Effector CD8-positive, alpha-beta T cell (primary cell): Measurements from ENCODE around the gene DTNBP1.

Source experiments
- DNase-seq: peaks from one replicate; lab custom pipeline; 2025; lab: John Stamatoyannopoulos, UW

Gene DTNBP1

GRCh38 chr6:15626160-15626559 lies 36.7 kb downstream of the DTNBP1 start:
- no peak for DNase-seq

DNA sequence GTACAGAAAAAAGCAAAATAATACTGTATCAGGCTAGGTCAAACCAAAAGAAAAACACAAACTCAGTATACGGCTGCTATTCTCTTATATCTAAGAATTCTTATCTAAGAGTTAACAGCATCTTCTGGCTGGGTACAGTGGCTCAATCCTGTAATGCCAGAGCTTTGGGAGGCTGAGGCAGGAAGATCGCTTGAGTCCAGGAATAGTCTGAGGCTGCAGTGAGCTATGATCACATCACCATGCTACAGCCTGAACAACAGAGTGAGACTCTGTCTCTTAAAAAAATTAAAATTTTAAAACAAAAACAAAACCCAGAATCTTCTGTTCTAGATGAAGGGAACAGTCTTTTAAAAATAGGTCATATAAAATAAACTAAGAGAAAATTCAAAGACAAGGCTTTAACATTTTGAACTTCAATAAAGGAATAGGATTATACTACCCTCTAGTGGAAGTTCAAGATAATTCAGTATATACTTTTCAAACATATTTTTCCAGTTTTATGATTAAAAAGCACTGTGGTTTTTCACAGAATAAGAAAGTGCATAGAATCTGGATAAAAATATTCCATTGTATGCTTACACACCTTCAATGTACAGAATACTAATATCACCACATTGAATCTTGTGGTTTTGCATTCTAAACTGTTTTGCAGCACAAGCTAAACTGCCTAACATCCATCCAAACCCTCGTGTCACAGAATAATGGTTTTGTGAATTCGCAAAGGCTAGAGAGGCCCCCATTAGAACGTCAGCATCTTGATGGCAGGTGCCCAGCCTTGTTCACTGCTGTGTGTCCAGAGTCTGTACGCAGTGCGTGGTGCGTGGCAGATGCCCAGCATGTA lies 39.3 kb downstream of the DTNBP1 start:
- DNase-seq = no peak

GRCh38 chr6:15622045-15622740 lies 40.6 kb downstream of the DTNBP1 start:
- no peak for DNase-seq

- no peak for DNase-seq
Observed at GRCh38 chr6:15621203-15622044, 41.4 kb downstream of the DTNBP1 start.

DNA sequence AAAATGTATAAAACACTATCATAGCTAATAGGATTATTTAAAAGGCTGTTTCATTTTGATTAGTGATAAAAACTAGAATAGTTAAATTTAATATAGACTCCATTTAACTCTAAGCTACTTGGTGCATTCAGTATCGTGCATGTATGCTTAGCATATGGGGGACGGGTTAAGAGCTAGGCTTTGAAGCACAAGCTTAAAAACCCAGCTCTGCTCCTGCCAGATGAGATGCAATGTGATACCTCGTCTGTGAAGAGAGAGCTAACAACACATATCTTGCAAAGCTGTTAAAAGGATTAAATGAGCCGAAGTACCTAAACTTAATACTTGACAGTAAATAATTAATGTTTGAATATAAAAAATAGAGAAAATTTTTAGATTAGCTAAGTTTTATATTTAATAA lies 42.2 kb downstream of the DTNBP1 start:
- DNase-seq = no peak

DNA sequence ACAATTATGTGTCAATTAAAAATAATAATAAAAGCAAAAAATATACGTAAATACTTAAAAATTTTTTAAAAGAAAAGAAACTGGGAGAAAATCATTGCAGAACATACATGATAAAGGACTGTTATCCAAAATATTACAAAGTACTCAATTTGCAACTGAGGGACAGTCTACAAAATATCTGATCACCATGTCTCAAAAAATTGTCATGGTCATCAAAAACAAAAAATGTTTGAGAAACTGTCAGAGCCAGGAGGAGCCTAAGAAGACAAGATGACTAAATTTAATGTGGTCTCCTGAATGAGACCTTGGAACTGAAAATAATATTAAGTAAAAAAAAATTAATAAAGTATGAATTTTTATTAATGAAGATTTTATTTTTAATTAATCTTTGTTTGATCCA lies 43.5 kb downstream of the DTNBP1 start:
- DNase-seq = no peak

DNA sequence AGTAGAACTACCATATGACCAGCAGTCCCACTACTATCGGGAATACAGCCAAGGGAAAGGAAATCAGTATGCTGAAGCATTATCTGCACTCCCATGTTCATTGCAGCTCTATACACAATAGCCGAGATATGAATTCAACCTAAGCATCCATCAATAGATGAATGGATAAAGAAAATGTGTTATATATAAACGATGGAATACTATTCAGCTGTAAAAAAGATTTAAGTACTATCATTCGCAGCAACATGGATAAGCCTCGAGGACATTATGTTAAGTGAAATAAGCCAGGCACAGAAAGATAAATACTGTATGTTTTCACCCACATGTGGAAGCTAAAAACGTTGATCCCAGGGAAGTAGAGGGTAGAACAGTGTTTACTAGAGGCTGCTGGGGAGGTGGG lies 44.1 kb downstream of the DTNBP1 start:
- DNase-seq = no peak

DNA sequence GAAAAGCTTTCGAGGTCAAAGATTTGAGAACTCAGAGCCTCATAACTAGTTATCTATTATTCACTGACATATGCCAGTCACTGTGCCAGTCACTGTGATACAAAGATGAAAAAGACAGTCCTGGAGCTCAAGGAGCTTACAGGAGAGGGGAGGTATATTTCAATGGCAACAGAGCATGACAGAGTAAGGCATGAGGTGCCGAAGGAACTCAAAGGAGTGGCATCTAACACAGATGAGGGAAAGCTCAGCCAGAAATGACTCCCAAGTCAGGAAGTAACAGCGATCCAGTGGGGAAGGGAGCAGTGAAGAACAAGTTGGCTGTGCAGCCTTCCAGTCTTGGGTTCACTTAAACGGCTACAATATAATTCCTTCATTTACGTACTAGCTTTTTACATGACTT lies 46.6 kb downstream of the DTNBP1 start:
- DNase-seq = no peak

GRCh38 chr6:15615802-15616201 lies 47.0 kb downstream of the DTNBP1 start:
- no peak for DNase-seq

GRCh38 chr6:15614277-15614676 lies 48.6 kb downstream of the DTNBP1 start:
- no peak for DNase-seq

- DNase-seq = no peak
Observed at GRCh38 chr6:15608396-15608795, 54.4 kb downstream of the DTNBP1 start.

- DNase-seq = no peak
Observed at GRCh38 chr6:15607603-15608002, 55.2 kb downstream of the DTNBP1 start.

- DNase-seq = no peak
Observed at GRCh38 chr6:15606347-15606746, 56.5 kb downstream of the DTNBP1 start.

- DNase-seq = no peak
Observed at GRCh38 chr6:15604843-15605242, 58.0 kb downstream of the DTNBP1 start.

DNA sequence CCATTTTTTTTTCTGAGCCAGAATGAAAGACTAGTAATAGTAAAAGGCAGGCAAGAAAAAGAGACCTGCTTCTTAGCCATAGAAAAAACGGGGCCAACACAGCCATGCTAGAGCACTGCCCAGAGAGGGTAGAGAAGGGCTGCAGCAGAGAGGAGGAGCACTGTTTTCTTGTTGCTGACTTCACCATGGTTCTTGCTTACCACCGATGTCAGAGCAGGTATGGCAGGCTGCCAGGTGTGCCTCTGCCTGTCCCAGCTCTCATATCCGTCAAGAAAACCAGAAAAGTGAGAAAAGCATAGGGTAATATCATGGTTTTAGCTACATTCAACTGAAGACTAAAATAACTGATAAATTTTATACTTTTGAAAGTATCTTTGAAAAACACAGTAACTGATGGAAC lies 60.7 kb downstream of the DTNBP1 start:
- no peak for DNase-seq

DNA sequence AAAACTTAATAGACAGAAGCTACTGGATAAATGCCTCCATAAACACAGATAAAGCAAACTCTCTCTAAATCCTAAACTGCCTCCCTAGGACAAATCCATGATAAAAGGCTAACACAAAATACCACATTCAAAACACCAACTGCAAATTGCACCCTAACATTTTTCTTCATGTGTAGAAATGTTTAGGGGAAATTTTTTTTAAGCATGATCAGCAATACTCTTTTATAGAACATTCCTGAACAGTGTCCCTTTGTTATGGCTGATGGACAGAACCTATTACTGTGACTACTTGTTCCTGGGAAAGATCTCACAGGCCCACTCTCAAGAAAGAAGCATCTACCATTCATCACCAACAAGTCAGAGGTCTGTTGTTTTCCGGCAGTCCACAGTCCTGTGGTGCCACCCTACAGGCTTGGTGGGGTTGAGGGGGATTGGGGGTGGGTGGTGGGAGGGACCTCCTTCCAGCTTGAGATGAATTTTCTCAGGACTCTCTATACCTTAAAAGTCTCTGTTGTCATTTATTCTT lies 64.5 kb downstream of the DTNBP1 start:
- no peak for DNase-seq

GRCh38 chr6:15596186-15596896 lies 66.5 kb downstream of the DTNBP1 start:
- DNase-seq = no peak

DNA sequence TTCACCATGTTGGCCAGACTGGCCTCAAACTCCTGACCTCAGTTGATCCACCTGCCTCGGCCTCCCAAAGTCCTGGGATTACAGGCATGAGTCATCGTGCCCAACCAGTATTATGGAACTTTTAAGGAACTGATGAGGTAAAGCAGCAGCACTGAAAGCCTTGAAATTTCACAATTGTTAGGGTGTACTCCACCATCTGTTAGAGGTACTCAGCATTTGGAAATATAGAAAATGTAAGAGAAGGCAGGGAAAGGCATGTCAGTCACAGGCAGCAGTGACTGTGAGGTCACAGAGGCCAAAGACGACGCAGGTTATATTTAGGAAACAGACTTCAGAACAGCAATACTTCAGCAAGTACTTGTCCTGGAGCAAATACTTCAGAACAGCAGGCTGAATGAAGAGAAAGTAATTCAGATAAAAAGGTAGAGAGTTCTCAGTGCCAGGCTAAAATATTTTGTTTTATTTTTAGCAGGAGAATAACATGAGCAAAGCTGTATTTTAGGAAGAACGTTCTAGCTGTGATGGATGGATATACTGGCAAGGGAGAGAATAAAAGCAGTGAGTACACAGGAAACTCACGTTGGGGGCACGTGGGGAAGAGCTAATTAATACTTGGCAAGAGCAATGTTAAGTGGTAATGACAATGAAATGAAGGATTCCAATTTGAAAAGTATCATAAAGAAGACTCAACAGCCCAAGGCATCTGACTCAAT lies 67.2 kb downstream of the DTNBP1 start:
- DNase-seq = no peak

DNA sequence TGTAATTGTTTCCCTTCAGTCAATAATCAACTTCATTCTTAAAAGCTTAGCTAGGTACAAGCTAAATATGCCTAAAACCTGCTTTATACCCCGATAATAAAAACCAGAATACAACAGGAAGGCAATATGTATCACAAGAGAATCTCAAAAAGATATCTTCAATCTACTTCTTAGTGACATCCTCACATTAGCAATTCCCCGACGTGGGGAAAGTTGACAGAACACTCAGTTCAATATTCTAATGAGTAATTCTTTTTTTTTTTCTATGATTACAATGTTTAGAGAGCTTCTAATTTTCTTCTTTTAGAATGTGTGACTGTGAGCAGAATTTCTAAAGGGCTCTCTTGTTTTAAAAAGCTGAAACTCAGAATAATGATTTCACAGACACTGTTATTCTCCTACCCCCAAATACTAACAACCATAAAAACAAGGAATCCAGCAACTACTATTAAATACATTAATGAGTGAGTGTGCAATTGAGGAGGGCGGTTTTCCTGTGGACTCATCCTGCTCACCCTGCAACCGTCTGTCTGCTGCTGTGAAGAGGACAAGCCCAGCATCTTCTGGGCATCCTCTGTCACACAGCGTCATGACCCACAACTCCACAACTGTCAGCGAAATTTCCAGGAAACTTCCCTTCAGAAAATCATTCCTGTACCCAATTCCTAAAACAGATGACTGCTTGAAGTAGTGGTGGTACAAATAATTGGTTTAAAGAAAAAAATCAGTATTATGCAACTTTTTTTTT lies 68.1 kb downstream of the DTNBP1 start:
- no peak for DNase-seq

- no peak for DNase-seq
Observed at GRCh38 chr6:15593798-15594197, 69.0 kb downstream of the DTNBP1 start.
